ENCODE results near the gene SUPT20HL1.

GRCh38 chrX:24360272-24360671 lies at the start of gene SUPT20HL1:
- TF ChIP-seq CTCF (conservative IDR thresholded peaks at IDR 0.05) (no peak), ZFX (IDR thresholded peaks at IDR 0.05) (no peak)

Measured in C4-2B (cell line).